ENCODE data around the gene BIRC2.

BIRC2 gene

GRCh38 chr11:102407901-102408300 lies 60.9 kb downstream of the BIRC2 start:
- Histone ChIP-seq H3K9me3 (ENCODE audit: insufficient read depth, low read depth, low read length) (no peaks in the 10 kb centered on the region), H3K27me3 (ENCODE audit: insufficient read depth, low read length) (no peaks in the 10 kb centered on the region), H3K4me3 (ENCODE audit: low read length) (no peak overlapping the region), H3K27ac (ENCODE audit: low read depth, low read length) (no peak overlapping the region), H3K36me3 (ENCODE audit: insufficient read depth, low read length) (no peaks in the 10 kb centered on the region), H3K4me1 (ENCODE audit: insufficient read depth, low read length) (no peaks in the 10 kb centered on the region), H3K9ac (ENCODE audit: low read depth, low read length) (no peak overlapping the region)
- WGBS, result 100% methylated on average over 3 of the region's 3 CpGs

- 100% methylated on average over 1 of the region's 1 CpG for WGBS
- no peaks in the 10 kb centered on the region for H3K27me3 ChIP-seq (ENCODE audit: insufficient read depth, low read length)
- H3K9me3 ChIP-seq (ENCODE audit: insufficient read depth, low read depth, low read length), result no peaks in the 10 kb centered on the region
- no peak overlapping the region for H3K27ac ChIP-seq (ENCODE audit: low read depth, low read length)
- H3K9ac ChIP-seq (ENCODE audit: low read depth, low read length), result no peak overlapping the region
- H3K4me1 ChIP-seq (ENCODE audit: insufficient read depth, low read length), result no peaks in the 10 kb centered on the region
- H3K4me3 ChIP-seq (ENCODE audit: low read length), result no peak overlapping the region
- H3K36me3 ChIP-seq (ENCODE audit: insufficient read depth, low read length), result no peaks in the 10 kb centered on the region
Observed at GRCh38 chr11:102408339-102408738, 61.3 kb downstream of the BIRC2 start.

- no peak overlapping the region for H3K27ac ChIP-seq (ENCODE audit: low read depth, low read length)
- H3K4me3 ChIP-seq (ENCODE audit: low read length), result no peak overlapping the region
- no peak overlapping the region for H3K9ac ChIP-seq (ENCODE audit: low read depth, low read length)
- H3K36me3 ChIP-seq (ENCODE audit: insufficient read depth, low read length), result no peaks in the 10 kb centered on the region
- no peaks in the 10 kb centered on the region for H3K27me3 ChIP-seq (ENCODE audit: insufficient read depth, low read length)
- H3K4me1 ChIP-seq (ENCODE audit: insufficient read depth, low read length), result no peaks in the 10 kb centered on the region
- 87% methylated on average over 5 of the region's 5 CpGs for WGBS
- H3K9me3 ChIP-seq (ENCODE audit: insufficient read depth, low read depth, low read length), result no peaks in the 10 kb centered on the region
Observed at GRCh38 chr11:102410382-102410784, 63.4 kb downstream of the BIRC2 start.

- WGBS, result 95% methylated on average over 7 of the region's 7 CpGs
- H3K27ac ChIP-seq (ENCODE audit: low read depth, low read length), result no peak overlapping the region
Observed at GRCh38 chr11:102411142-102411541, 64.1 kb downstream of the BIRC2 start.

GRCh38 chr11:102413497-102413896 lies 66.5 kb downstream of the BIRC2 start:
- 93% methylated on average over 4 of the region's 4 CpGs for WGBS

More at GRCh38 chr11:102411142-102411541, 64.1 kb downstream of the BIRC2 start:
- no peaks in the 10 kb centered on the region for H3K9me3 ChIP-seq (ENCODE audit: insufficient read depth, low read depth, low read length)
- H3K4me1 ChIP-seq (ENCODE audit: insufficient read depth, low read length), result no peaks in the 10 kb centered on the region
- H3K9ac ChIP-seq (ENCODE audit: low read depth, low read length), result no peak overlapping the region
- H3K4me3 ChIP-seq (ENCODE audit: low read length), result no peak overlapping the region
- no peaks in the 10 kb centered on the region for H3K36me3 ChIP-seq (ENCODE audit: insufficient read depth, low read length)
- H3K27me3 ChIP-seq (ENCODE audit: insufficient read depth, low read length), result no peaks in the 10 kb centered on the region

GRCh38 chr11:102414559-102414958 lies 67.5 kb downstream of the BIRC2 start:
- no peak overlapping the region for H3K9ac ChIP-seq (ENCODE audit: low read depth, low read length)
- no peak overlapping the region for H3K27ac ChIP-seq (ENCODE audit: low read depth, low read length)
- no peaks in the 10 kb centered on the region; the same call in 1 of the 2 replicates for H3K36me3 ChIP-seq (ENCODE audit: insufficient read depth, low read length)
- WGBS, result 93% methylated on average over 2 of the region's 2 CpGs
- peaks cover 2% of the 10 kb centered on the region; the same call in 1 of the 2 replicates for H3K9me3 ChIP-seq (ENCODE audit: insufficient read depth, low read depth, low read length)
- H3K27me3 ChIP-seq (ENCODE audit: insufficient read depth, low read length), result no peaks in the 10 kb centered on the region
- H3K4me1 ChIP-seq (ENCODE audit: insufficient read depth, low read length), result no peaks in the 10 kb centered on the region
- no peak overlapping the region for H3K4me3 ChIP-seq (ENCODE audit: low read length)

More at GRCh38 chr11:102413497-102413896, 66.5 kb downstream of the BIRC2 start:
- Histone ChIP-seq H3K27ac (ENCODE audit: low read depth, low read length) (no peak overlapping the region), H3K27me3 (ENCODE audit: insufficient read depth, low read length) (no peaks in the 10 kb centered on the region), H3K4me3 (ENCODE audit: low read length) (no peak overlapping the region), H3K36me3 (ENCODE audit: insufficient read depth, low read length) (no peaks in the 10 kb centered on the region), H3K9me3 (ENCODE audit: insufficient read depth, low read depth, low read length) (peaks cover under 1% of the 10 kb centered on the region; the same call in 1 of the 2 replicates), H3K9ac (ENCODE audit: low read depth, low read length) (no peak overlapping the region), H3K4me1 (ENCODE audit: insufficient read depth, low read length) (no peaks in the 10 kb centered on the region)

- Histone ChIP-seq H3K27me3 (ENCODE audit: insufficient read depth, low read length) (no peaks in the 10 kb centered on the region), H3K4me1 (ENCODE audit: insufficient read depth, low read length) (no peaks in the 10 kb centered on the region), H3K36me3 (ENCODE audit: insufficient read depth, low read length) (no peaks in the 10 kb centered on the region; the same call in 1 of the 2 replicates), H3K4me3 (ENCODE audit: low read length) (no peak overlapping the region), H3K27ac (ENCODE audit: low read depth, low read length) (no peak overlapping the region), H3K9me3 (ENCODE audit: insufficient read depth, low read depth, low read length) (peaks cover 2% of the 10 kb centered on the region; the same call in 1 of the 2 replicates), H3K9ac (ENCODE audit: low read depth, low read length) (no peak overlapping the region)
- 93% methylated on average over 1 of the region's 1 CpG for WGBS
Observed at GRCh38 chr11:102415304-102415916, 68.4 kb downstream of the BIRC2 start.

GRCh38 chr11:102416976-102417375 lies 70.0 kb downstream of the BIRC2 start:
- Histone ChIP-seq H3K9ac (ENCODE audit: low read depth, low read length) (no peak overlapping the region), H3K9me3 (ENCODE audit: insufficient read depth, low read depth, low read length) (peaks cover 2% of the 10 kb centered on the region; the same call in 1 of the 2 replicates), H3K27ac (ENCODE audit: low read depth, low read length) (no peak overlapping the region), H3K27me3 (ENCODE audit: insufficient read depth, low read length) (no peaks in the 10 kb centered on the region), H3K4me3 (ENCODE audit: low read length) (no peak overlapping the region), H3K36me3 (ENCODE audit: insufficient read depth, low read length) (no peaks in the 10 kb centered on the region; the same call in 1 of the 2 replicates), H3K4me1 (ENCODE audit: insufficient read depth, low read length) (no peaks in the 10 kb centered on the region)
- 97% methylated on average over 2 of the region's 2 CpGs for WGBS

- Histone ChIP-seq H3K27ac (ENCODE audit: low read depth, low read length) (no peak overlapping the region), H3K36me3 (ENCODE audit: insufficient read depth, low read length) (no peaks in the 10 kb centered on the region; the same call in 1 of the 2 replicates)
Observed at GRCh38 chr11:102419181-102419580, 72.2 kb downstream of the BIRC2 start.

GRCh38 chr11:102420547-102420946 lies 73.5 kb downstream of the BIRC2 start:
- no peak overlapping the region for H3K4me3 ChIP-seq (ENCODE audit: low read length)
- no peak overlapping the region for H3K27ac ChIP-seq (ENCODE audit: low read depth, low read length)
- 87% methylated on average over 2 of the region's 2 CpGs for WGBS

More at GRCh38 chr11:102419181-102419580, 72.2 kb downstream of the BIRC2 start:
- no peak overlapping the region for H3K4me3 ChIP-seq (ENCODE audit: low read length)
- WGBS, result 97% methylated on average over 3 of the region's 3 CpGs
- H3K27me3 ChIP-seq (ENCODE audit: insufficient read depth, low read length), result no peaks in the 10 kb centered on the region
- no peaks in the 10 kb centered on the region for H3K4me1 ChIP-seq (ENCODE audit: insufficient read depth, low read length)
- no peak overlapping the region for H3K9ac ChIP-seq (ENCODE audit: low read depth, low read length)
- H3K9me3 ChIP-seq (ENCODE audit: insufficient read depth, low read depth, low read length), result peaks cover 2% of the 10 kb centered on the region; the same call in 1 of the 2 replicates

GRCh38 chr11:102421261-102421660 lies 74.2 kb downstream of the BIRC2 start:
- whole genome bisulfite sequencing, result 95% methylated on average over 2 of the region's 3 CpGs
- H3K9me3 ChIP-seq (ENCODE audit: insufficient read depth, low read depth, low read length), result peaks cover 2% of the 10 kb centered on the region; the same call in 1 of the 2 replicates
- H3K4me1 ChIP-seq (ENCODE audit: insufficient read depth, low read length), result no peaks in the 10 kb centered on the region
- H3K27ac ChIP-seq (ENCODE audit: low read depth, low read length), result no peak overlapping the region
- H3K36me3 ChIP-seq (ENCODE audit: insufficient read depth, low read length), result no peaks in the 10 kb centered on the region; the same call in 1 of the 2 replicates
- no peaks in the 10 kb centered on the region for H3K27me3 ChIP-seq (ENCODE audit: insufficient read depth, low read length)
- H3K9ac ChIP-seq (ENCODE audit: low read depth, low read length), result no peak overlapping the region
- no peak overlapping the region for H3K4me3 ChIP-seq (ENCODE audit: low read length)

More at GRCh38 chr11:102420547-102420946, 73.5 kb downstream of the BIRC2 start:
- H3K9ac ChIP-seq (ENCODE audit: low read depth, low read length), result no peak overlapping the region
- no peaks in the 10 kb centered on the region for H3K27me3 ChIP-seq (ENCODE audit: insufficient read depth, low read length)
- peaks cover 2% of the 10 kb centered on the region; the same call in 1 of the 2 replicates for H3K9me3 ChIP-seq (ENCODE audit: insufficient read depth, low read depth, low read length)
- H3K36me3 ChIP-seq (ENCODE audit: insufficient read depth, low read length), result no peaks in the 10 kb centered on the region; the same call in 1 of the 2 replicates
- no peaks in the 10 kb centered on the region for H3K4me1 ChIP-seq (ENCODE audit: insufficient read depth, low read length)
